ENCODE data around the gene ZDHHC3.

Gene ZDHHC3, protein sequence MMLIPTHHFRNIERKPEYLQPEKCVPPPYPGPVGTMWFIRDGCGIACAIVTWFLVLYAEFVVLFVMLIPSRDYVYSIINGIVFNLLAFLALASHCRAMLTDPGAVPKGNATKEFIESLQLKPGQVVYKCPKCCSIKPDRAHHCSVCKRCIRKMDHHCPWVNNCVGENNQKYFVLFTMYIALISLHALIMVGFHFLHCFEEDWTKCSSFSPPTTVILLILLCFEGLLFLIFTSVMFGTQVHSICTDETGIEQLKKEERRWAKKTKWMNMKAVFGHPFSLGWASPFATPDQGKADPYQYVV

GRCh38 chr3:44976002-44976815, at the start of gene ZDHHC3, which contains the start of gene EXOSC7:
ZDHHC3 (minus strand) TSS chr3:44976174; CDS start chr3:44959436, 16,738 bp downstream.
EXOSC7 (plus strand) TSS chr3:44976244; CDS start chr3:44976278, 34 bp downstream.
- DNase-seq, result peak; percentile 79

GRCh38 chr3:45024542-45025255, 48.7 kb upstream of the ZDHHC3 start:
- no peak for DNase-seq

DNA sequence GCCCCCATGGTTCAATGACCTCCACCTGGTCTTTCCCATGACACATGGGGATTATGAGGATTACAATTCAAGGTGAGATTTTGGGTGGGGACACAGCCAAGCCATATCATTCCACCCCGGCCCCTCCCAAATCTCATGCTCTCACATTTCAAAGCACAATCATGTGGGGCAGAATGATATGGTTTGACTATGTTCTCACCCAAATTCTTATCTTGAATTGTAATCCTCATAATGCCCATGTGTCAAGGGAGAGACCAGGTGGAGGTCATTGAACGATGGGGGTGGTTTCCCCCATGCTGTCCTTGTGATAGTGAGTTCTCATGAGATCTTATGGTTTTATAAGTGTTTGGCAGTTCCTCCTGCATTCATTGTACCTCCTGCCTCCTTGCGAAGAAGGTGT, 47.7 kb upstream of the ZDHHC3 start:
- DNase-seq, result no peak

DNA sequence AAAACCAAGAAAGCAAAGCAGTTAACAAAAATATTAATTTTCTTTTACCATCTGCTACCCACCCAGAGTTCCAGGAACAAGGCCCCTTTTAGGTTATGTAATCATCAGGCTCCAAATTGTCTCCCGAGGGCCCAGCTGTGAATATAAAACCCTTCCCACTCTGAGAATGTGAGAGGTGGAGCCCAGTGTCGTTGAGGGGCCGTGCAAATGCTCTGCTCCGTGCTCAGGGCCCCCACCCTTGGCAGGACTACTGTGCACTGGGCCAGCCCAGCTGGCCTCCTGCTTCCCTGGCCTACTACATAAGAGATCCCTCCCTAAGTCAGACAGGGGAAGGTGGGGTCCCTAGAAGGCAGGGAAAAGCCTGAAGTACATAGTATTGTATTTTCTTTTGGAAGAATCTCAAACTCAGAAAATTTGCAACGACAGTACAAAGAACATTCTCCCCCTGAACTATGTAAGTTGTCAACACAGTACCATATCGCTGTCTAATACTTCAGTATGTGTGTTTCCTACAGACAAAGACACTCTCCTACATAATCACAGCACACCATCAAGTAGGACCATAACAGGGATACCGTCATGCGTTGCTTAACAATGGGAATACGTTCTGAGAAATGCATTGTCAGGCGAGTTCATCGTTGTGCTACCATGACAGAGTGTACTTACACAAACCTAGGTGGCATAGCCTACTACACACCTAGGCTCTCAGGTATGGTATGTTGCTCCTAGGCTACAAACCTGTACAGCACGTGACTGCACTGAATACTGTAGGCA, 45.7 kb upstream of the ZDHHC3 start:
- DNase-seq, result no peak

DNA sequence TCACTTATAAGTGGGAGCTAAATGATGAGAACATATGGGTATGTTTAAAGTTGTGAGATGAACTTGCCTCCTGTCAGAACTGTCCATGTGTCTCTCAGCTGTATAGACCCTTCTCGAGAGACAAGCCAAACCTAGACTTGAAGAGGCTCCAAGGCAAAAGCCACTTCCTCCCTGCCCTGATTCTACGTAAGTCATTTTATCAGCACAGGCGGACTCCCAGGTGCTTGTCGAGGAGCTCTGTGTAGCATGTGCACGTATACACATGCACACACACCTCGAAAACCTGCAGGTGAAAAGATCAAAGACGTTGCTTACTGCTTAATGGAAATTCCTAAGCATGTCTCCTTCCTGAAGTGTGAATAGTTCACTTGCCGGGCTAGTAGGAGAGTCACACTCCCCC, 44.6 kb upstream of the ZDHHC3 start:
- DNase-seq, result no peak

- no peak for DNase-seq
These were observed 41.8 kb upstream of the ZDHHC3 start for GRCh38 chr3:45017821-45018220.

- DNase-seq, result no peak
These were observed 40.9 kb upstream of the ZDHHC3 start for GRCh38 chr3:45016916-45017315.

DNA sequence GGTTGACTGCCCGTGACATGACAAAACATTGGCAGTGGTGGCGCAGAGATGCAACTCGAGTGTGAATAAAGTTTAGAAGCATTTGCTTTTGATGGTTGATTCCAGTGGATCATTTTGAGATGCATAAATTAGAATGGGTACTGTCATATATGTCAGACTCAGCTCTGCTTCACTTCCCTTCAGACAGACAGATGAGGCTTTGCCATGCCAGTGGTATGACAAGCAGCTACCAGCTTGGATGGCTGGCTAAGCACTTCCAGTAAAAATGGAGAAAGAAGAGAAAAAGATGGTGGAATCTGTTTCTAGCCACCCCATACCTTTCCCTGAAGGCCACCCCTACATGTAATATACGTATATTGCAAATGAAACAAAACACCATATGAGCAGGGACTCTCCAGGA, 36.6 kb upstream of the ZDHHC3 start:
- DNase-seq, result no peak

GRCh38 chr3:45011756-45012508, 36.0 kb upstream of the ZDHHC3 start:
- no peak for DNase-seq

GRCh38 chr3:45010811-45011333, 34.9 kb upstream of the ZDHHC3 start:
- no peak for DNase-seq

DNA sequence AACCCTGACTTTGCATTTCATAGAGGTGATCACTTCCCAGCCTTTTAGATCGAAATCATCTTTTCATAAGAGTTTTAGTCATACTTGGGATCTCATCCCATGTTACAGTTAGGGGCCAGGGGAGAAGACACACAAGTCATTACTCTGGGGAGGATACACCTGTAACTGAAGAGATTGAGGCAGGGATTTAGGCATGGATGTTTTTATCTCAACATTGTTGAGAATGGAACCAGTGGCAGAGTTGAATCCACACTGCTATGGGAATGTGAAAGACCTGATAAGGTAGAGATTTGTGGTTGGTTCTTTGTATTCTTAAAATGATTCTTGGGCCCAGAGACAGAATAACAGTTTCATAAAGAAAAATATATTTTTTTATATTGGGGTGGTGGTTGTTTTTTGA, 33.9 kb upstream of the ZDHHC3 start:
- DNase-seq, result no peak

GRCh38 chr3:45008117-45008516, 32.1 kb upstream of the ZDHHC3 start:
- no peak for DNase-seq

- DNase-seq, result no peak
These were observed 31.1 kb upstream of the ZDHHC3 start for GRCh38 chr3:45007091-45007490.

DNA sequence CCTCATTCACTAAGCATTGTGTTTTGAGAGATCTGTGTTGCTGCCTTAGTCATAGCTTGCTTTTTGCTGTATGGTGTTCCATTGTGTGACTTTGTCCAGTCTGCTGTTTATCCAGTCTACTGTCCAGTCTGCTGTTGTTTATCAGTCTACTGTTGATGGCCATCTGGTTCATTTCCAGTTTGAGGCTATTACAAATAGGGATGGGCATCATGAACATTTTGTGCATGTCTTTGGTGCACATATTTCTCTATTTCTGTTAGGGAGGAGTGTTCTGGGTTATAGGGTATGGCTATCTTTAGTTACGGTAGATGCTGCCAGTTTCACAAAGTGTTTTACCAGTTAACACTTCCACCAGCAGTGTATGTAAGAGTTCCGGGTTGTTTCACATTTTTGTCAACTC, 27.9 kb upstream of the ZDHHC3 start:
- DNase-seq, result no peak

- no peak for DNase-seq
These were observed 27.4 kb upstream of the ZDHHC3 start for GRCh38 chr3:45003406-45003805.

GRCh38 chr3:45002720-45003119, 26.7 kb upstream of the ZDHHC3 start:
- DNase-seq, result no peak

GRCh38 chr3:45002139-45002660, 26.2 kb upstream of the ZDHHC3 start:
- DNase-seq, result no peak

- no peak for DNase-seq
These were observed 25.8 kb upstream of the ZDHHC3 start for GRCh38 chr3:45001738-45002137.

DNA sequence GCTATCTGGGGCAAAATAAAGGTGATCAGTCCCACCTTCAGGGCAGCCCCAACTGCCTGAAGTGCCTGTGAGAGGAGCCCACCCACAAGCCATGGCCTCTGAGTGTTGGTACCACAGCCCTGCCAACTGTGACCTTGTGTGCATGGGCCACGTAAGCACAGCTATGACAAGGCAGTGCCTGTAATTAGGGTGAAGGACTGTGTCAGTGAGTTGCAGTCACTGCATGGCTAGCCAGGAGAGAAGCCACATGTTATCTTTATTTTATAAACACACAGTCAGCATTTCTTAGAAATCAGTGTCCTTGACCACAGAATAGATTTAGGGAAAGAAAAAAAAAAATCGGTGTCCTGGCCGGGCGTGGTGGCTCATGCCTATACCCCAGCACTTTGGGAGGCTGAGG, 24.8 kb upstream of the ZDHHC3 start:
- DNase-seq, result no peak

DNA sequence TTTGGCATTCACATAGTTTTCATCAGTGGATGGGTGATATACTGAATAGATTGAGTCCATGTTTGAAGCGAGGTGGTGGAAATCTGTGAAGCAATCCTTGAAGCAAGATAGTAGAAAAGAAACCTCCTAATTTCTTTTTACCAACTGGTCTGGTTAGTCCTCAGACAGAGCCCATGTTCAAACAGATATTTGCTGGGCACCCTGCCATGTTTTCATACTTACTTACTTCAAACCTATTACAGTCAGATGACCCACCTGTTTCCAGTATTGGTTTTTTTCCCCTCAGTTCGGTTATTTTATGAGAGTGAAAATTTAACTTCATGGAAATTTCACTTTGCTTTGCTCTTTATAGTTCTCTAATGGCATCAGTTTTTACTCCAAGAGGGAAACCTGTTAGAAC, 23.8 kb upstream of the ZDHHC3 start:
- no peak for DNase-seq

GRCh38 chr3:44996556-44996969, 20.6 kb upstream of the ZDHHC3 start:
- DNase-seq, result no peak
